Nucleus accumbens (tissue), 56 donors: Measurements from ENCODE around the gene LLPH.

Experiments used
- DNase-seq, 56 donors: peaks; one replicate each; lab custom pipeline; 2025; lab: John Stamatoyannopoulos, UW

Gene LLPH

DNA sequence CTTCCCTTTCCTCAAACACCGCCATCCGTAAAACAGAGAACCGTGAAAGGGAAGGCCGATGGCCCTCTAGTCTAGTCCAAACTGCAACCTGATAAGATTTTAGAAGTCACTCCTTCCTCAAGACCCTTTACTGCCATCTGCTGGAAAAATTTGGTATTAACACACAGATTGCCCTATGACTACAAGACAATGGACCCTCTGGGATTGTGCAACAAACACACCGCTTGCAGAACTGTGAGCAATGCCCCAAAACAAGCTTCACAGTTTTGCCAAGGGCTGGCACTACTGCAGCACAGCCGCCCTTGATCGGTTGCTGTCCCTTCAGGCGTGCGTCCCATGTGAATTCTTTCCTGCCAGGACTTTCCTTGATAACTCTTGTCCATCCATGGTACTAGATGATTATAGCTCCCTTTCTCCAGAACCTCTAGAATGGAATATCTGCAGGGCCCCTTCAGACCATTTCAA lies 23.1 kb downstream of the LLPH start:
- DNase-seq: peak in 24 of 56 donors; percentile 0 to 42 (median 14)

DNA sequence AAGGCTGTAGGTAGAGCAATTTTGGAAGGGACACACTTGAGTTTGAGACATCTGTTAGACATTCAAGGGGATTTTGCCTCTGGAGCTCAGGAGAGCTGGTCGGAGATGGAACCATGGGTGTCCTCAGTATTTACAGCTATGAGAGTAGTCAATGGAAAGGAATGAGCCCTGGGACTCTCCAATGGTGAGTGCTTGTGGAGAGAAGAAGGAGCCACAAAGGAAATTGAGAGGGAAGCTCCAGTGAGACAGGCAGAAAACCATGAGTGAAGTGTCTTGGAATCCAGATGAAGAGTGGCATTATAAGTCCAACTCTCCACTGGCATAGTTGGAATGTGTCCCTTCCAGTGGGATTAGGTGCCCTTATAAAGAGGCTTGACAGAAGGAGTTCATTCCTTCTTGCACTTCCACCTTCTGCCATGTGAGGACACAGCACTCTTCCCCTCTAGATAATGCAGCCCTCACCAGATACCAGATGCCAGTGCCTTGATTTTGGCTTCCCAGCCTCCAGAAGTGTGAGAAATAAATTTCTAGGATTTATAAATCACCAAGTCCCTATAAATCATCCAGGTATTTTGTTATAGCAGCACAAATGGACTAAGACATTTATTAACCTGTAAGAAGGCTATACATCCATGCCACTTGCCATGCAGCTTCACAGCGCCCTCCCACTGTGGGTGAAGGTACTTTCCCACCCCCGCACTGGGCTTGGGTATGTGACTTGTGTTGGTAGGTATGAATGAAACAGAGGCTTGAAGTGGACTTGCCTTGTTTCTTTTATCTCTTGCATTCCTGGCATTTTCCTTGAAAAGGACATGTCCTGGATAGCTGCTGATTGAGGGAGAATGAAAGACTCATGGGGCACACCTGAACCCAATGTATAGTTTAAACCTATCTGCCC lies 27.3 kb downstream of the LLPH start:
- no peak for DNase-seq

DNA sequence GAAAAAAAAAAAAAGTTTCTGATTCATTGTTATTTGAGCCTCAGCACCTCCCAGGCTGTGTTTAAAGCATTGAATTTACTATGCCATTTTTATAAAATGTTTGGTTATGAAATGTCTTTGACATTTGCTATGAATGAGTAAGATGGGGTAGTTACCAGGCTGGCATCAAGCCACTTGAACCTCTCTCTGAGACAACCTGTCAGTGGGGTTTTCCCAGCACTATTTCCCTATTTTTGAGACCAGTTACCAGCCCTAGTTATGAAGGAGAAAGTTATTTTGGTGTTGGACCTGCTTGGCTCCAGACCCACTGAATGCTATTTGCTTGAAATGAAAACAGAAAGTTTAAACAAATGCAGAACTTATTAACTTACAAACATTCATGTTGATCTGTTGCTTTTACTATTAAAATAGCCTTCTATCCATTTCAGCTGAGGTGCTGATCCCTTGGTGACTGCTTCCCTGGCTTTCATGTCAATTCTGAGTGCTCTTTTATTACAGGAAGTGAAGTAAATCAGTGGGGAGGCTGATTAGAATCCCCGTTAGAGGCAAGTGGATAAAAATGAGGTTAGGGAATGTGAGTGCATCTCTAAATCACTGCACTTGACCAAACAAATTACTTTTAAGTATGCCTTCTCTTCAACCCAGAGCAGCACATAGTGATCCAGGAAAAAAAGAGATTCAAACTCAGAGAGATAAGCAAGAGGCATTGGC lies 37.8 kb downstream of the LLPH start:
- no peak for DNase-seq

DNA sequence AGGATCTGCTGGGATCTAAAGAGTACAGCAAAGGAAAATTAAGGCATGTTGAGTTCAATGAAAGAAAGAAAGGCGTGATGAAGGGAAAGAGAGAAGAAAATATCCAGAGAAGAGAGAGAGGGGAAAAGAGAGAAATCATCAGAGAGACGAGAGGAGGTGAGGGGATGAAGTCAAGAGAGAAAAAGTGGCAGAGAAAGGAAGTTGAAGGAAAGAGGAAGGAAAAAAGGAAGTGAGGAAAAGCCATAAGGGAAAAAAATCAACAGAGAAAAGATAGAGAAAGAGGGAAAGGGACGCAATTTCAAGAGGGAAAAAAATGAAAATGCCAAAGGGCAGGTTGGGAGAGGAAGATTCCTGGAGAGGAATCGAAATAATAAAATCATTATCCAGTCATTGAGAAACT lies 40.4 kb downstream of the LLPH start:
- no peak for DNase-seq

DNA sequence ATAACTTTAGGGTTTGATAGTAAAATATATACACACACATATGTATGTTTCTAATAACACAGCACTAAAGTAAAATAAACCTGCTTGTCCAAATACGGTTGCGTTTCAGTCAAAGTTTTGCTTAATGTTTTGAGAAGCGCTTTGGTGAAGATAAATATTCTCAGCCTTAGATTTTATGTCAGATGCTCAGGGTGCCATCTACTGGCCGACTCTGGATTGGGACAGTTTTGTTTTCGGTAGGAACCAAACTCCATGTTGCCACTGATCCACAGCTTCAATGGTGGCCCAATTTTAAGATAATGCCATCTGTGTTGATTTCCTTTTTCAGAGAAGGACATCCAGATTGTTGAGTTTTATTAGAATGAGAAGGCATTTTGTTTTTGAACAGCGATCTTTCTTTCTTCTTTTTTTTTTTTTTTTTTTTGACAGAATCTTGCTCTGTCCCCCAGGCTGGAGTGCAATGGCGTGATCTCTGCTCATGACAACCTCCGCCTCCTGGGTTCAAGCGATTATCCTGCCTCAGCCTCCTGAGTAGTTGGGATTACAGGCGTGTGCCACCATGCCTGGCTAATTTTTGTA lies 43.1 kb downstream of the LLPH start:
- DNase-seq: peak in 35 of 56 donors; percentile 0 to 80 (median 25)

DNA sequence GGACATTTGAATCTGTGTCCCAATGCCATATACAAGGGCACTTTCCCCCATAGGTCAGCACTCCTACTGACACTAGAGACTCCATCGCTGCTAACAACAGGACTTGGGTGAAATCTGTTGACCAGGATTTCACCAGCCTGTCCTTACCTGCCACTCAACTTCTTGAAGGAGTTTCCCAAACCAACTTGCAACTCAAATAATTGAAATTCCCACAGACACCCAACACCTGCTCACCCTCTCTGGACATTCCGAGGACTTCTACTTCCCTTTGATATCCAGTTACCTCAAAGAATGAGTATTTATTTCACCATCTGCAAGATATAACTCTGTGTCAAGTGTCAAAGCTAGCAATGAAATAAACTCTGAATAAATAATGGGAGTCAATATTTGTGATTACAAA lies 44.6 kb downstream of the LLPH start:
- no peak for DNase-seq

DNA sequence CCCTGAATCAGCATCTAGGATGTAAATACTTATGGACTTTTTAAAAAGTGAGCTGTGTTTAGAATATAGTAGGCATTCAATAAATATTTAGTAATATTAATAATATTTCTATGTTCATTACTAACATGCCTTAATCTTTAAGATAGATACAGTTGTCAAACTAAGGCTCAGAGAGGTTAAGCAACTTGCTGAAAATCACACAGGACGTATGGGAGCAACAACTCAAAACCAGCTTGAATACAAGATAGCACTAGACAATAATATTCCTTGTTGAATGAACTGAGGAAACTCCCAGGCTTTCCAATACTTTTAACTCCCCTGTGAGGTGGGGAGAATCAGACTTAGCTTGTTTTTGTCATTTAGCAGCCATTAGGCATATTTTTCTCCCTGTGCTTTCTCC lies 45.3 kb downstream of the LLPH start:
- no peak for DNase-seq

DNA sequence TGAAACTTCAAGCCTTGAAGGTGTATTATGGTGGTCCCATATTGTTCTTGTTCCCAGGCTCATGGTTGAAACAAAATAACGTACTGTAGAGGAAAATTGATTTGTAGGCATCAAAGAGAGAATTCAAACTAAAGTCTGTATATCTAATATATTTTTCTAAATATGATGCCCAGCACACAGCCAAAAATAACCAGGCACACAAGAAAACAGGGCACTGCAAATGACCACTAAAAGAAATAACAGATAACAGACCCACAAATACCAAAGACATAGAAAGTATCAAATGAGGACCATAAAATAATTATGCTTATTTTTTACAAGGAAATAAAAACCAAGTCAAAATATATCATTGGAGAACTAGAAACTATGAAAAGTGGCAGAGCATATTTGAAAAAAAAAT lies 46.8 kb downstream of the LLPH start:
- DNase-seq: no peak

DNA sequence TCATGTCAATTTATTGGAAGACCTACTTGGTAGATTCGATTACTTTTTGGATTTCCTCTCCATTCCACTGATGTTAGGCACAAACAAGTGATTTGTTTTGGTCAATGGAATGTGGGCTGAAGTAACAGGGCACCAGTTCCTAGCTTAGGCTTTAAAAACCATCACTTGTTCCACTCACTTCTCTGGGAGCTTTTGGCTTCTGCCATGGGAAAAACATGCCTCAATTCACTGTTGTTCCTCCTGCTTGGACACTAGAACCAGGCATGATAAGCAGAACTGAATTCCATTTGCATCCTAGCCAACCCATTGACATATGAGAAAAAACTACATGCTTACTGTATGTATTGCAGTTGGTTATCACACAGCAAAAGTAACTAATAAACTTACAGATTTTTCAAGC lies 47.8 kb downstream of the LLPH start:
- no peak for DNase-seq

DNA sequence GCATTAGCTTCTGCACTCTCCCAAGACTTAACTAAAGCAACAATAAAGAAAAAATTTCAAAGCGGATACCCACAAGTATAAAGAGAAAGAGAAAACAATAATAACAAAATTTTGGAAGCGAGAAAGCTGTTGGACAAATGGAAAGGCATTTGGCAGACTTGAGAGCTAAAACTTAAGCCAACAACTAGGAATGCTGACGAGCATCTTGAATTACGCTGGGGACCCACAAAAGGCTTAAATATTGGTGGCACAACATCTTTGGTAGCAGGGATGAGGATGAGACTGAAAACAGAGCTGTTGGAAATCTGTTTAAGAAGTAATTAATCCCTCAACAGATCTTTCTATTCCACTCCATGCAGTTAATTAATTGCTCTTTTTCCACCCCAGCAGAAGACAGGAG lies 49.8 kb downstream of the LLPH start:
- no peak for DNase-seq

DNA sequence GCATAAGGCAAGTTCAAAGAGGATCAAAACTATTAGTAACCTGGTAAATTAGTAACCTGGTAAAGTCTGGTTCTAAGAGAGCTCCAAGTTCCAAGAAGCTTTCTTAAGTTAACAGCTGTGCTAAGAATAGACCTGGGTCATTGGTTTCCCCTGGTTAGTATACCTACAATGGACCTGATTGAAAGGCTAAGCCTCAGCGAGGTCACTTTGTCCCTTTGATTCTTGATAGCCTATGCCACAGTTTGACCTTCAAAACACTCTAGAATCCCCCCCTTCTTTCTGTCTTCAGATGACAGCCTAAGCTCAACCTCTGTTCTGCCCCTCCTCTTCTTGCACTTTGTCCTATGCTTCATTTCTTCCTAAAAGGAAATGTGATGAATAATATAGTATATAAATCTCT lies 53.0 kb downstream of the LLPH start:
- DNase-seq: no peak

DNA sequence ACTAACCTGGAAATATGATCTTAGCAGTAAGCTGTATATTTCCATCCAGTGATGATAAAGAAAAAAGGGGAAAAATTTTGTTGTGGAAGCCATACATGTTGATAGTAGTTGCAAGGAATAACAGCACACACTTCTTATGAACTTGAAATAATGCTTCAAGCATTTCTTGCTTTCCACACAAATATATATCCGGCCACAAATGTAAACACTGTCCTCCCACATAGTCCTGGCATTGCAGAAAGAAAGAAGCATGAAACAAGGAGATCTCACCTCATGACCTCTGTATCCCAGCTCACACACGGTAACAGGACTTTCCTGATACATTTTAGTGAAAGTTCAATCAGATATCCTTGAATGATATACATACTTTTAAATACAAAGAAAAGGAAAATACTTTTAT lies 56.0 kb downstream of the LLPH start:
- DNase-seq: no peak

DNA sequence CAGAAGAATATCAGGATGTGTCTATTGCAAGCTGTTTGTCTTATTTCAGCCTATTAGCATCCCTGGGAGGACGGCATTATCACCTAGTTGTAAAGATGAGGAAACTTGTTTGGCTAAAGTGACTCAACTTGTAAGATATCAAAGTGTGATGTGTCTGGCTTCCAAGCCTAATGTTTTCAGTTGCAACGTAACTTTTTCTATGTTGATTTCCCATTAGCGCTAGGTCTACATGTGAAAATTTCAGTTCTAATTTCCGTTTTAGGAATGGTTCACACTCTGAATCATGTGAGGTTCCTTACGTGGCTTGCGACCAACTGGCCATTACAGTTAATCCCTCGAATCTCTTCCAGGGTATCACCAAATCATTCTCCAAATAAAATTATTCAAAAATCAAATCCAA lies 58.0 kb downstream of the LLPH start:
- DNase-seq: no peak

DNA sequence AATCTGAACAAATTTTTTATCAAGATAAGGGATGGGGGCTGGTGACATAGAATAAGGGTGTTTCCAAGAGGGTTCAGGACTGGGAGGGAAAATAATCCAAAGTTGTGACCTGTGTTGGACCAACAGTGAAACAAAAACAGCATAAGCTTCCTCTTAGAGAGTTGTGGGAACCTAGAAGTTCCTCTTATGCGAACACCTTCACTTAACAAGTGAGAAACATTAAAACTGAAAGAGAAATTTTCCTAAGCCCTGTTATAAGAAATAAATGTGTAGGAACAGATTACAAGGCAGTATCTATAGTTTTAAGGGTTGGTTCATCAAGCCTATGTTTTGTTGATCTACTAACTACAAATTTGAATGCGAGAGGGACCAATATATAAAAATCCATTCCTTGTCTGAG lies 58.4 kb downstream of the LLPH start:
- no peak for DNase-seq

DNA sequence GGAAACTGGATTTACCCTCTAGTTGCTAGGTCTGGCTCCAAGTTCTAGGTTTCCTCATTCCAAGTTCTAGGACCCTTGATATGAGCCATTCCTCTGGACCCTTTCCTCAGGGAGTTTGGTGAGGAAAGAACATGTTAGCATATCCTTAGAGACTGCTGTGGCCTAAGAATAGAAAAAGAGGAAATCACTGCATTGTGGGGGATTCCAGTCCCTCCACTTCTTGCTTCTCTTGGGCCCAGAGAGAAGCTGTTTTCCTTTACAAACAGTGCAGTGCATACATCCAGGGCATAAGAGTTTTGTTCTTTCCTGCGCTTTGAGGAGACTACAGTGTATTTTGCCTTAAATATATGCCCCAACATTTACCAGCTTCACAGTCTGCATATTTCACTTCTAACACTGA lies 59.0 kb downstream of the LLPH start:
- DNase-seq: no peak

DNA sequence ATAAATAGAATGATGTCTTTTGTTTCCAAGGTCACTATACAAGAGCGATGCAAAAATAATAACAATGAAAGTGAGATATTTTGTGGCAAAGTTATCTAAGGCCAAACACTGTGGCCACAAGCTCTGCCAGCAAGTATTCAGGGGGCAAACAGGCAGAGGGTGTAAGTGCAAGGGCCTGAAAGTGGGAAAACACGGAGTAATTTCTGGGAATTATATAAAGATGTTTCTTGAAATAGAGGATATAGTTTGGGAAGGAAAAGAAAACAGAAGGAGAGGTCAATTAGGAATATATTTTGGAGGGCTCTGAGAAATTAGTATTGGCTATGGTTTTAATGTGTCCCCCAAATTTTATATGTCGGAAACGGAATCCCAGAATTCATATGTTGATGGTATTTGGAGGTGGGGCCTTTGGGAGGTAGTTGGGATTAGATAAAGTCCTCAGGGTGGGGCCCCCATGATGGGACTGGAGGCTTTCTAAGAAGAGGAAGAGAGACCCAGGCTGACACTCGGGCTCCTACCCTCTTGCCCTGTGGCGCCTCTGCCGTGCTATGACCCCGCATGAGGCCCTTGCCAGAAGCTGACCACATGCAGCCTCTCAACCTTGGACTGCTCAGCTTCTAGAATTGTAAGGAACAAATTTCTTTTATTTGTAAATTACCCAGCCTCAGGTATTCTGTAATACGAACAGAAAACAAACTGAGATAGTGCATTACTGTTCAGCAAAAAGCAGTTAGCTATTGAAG lies 60.0 kb downstream of the LLPH start:
- DNase-seq: no peak

DNA sequence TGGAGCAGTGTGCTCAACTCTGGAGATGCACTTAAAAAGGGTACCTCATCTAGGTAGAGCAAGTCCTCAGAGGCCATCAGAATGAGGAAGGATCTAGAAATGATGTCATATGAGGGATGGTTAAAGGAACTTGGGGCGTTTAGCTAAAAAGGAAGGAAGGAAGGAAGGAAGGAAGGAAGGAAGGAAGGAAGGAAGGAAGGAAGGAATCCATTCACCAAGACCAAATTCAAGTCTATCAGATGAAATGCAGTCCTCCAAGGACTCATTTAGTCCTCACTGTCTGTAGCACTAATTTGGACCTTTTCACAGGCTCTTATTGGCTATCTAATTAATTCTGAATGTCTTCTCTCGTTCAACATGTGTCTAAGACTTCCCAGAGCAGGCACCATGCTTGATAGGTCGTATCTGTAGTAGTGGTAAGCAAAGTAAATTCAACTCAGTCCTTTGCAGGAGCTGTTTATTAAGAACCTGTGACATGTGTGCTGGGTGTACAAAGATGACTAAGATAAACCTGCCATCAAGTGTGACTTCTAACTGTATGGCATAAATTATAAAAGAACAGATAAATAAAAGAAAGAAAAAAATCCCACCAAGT lies 63.5 kb downstream of the LLPH start:
- DNase-seq: no peak
